WERI-Rb-1 (cell line): ENCODE measurements around the gene SP6.

Experiments used
- DNase-seq: peaks from one replicate; pipeline ENCODE4 v3.0.0-alpha.2; 2020
- H3K27ac ChIP-seq: fragments of 250-450 bp; sonication (Bioruptor Pico); 2 replicates; pipeline ENCODE4 v1.5.1; 2020; ENCODE audit warnings: mild to moderate bottlenecking, moderate library complexity
- H3K27me3 ChIP-seq: fragments of 250-450 bp; sonication (Bioruptor Pico); 2 replicates; pipeline ENCODE4 v1.5.1; 2021; ENCODE audit warnings: mild to moderate bottlenecking, low read depth, moderate library complexity; ENCODE audit not compliant: insufficient read depth, severe bottlenecking
- H3K36me3 ChIP-seq: fragments of 250-450 bp; sonication (Bioruptor Pico); 2 replicates; pipeline ENCODE4 v1.5.1; 2020; ENCODE audit warnings: mild to moderate bottlenecking, moderate library complexity
- H3K4me3 ChIP-seq: 2 replicates; pipeline ENCODE4 v1.5.1; 2011; ENCODE audit warnings: low read depth, mild to moderate bottlenecking, control low read depth, low read length
- H3K9me3 ChIP-seq: fragments of 250-450 bp; sonication (Bioruptor Pico); 2 replicates; pipeline ENCODE4 v1.5.1; 2021; ENCODE audit warnings: mild to moderate bottlenecking, moderate library complexity; ENCODE audit not compliant: severe bottlenecking
- CTCF ChIP-seq: IDR thresholded peaks from 2 replicates; pipeline ENCODE4 v1.5.1; 2011; ENCODE audit warnings: low read depth, mild to moderate bottlenecking, control low read depth, inconsistent platforms, low read length

Gene SP6

GRCh38 chr17:47888293-47888692, 37.3 kb upstream of the SP6 start:
- H3K36me3 ChIP-seq, result no peaks in the 10 kb centered on the region
- H3K4me3 ChIP-seq, result no peak overlapping the region
- H3K9me3 ChIP-seq, result no peaks in the 10 kb centered on the region
- TF ChIP-seq CTCF, result no peak
- DNase-seq, result no peak
- no peaks in the 10 kb centered on the region for H3K27me3 ChIP-seq
- H3K27ac ChIP-seq, result no peak overlapping the region

- H3K4me3 ChIP-seq, result no peak overlapping the region
- no peak overlapping the region; the same call in 1 of the 2 replicates for H3K27ac ChIP-seq
- H3K9me3 ChIP-seq, result no peaks in the 10 kb centered on the region
- no peaks in the 10 kb centered on the region for H3K27me3 ChIP-seq
- no peak for DNase-seq
- H3K36me3 ChIP-seq, result no peaks in the 10 kb centered on the region
- TF ChIP-seq CTCF, result no peak
These were observed 34.2 kb upstream of the SP6 start for GRCh38 chr17:47884905-47885730.

- TF ChIP-seq CTCF, result no peak
These were observed 33.4 kb upstream of the SP6 start for GRCh38 chr17:47884427-47884740.

GRCh38 chr17:47883589-47884426, 32.8 kb upstream of the SP6 start:
- no peak overlapping the region for H3K27ac ChIP-seq

More at GRCh38 chr17:47884427-47884740, 33.4 kb upstream of the SP6 start:
- H3K27ac ChIP-seq, result no peak overlapping the region
- no peaks in the 10 kb centered on the region for H3K27me3 ChIP-seq
- no peaks in the 10 kb centered on the region for H3K36me3 ChIP-seq
- no peak for DNase-seq
- no peak overlapping the region for H3K4me3 ChIP-seq
- H3K9me3 ChIP-seq, result no peaks in the 10 kb centered on the region

More at GRCh38 chr17:47883589-47884426, 32.8 kb upstream of the SP6 start:
- no peak overlapping the region for H3K4me3 ChIP-seq
- no peaks in the 10 kb centered on the region for H3K36me3 ChIP-seq
- DNase-seq, result no peak
- no peaks in the 10 kb centered on the region for H3K27me3 ChIP-seq
- no peaks in the 10 kb centered on the region for H3K9me3 ChIP-seq
- no peak for TF ChIP-seq CTCF
